ENCODE results near the gene WWOX.

DNA sequence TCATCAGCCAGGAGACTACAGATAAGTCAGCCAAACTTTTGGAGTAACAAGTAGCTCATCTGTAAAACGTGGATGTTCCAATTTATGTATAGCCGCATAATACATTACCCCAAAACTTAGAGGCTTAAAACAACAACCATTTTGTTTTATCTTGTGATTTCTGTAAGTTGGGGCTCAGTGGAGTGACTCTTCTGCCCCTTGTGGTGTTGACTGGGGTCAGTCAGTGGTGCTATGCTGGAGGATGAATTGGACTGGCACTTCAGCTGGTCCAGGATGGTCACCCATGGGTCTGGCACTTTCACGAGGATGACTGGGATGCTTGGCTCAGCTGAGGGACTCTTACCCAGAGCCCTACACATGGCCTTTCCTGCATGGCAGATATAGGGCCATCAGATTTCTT is 172.5 kb downstream of the WWOX start:
- no peak for TF ChIP-seq POLR2A (IDR thresholded peaks at IDR 0.05)
- TF ChIP-seq, protein P1, sequence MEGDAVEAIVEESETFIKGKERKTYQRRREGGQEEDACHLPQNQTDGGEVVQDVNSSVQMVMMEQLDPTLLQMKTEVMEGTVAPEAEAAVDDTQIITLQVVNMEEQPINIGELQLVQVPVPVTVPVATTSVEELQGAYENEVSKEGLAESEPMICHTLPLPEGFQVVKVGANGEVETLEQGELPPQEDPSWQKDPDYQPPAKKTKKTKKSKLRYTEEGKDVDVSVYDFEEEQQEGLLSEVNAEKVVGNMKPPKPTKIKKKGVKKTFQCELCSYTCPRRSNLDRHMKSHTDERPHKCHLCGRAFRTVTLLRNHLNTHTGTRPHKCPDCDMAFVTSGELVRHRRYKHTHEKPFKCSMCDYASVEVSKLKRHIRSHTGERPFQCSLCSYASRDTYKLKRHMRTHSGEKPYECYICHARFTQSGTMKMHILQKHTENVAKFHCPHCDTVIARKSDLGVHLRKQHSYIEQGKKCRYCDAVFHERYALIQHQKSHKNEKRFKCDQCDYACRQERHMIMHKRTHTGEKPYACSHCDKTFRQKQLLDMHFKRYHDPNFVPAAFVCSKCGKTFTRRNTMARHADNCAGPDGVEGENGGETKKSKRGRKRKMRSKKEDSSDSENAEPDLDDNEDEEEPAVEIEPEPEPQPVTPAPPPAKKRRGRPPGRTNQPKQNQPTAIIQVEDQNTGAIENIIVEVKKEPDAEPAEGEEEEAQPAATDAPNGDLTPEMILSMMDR (IDR thresholded peaks at IDR 0.05) = no peak
